GM18861 (cell line): ENCODE results near the gene CHRNA5.
"Not testable (repeated sequence)": the region's sequence is repeated elsewhere in the genome, so short reads cannot be mapped to it uniquely, and the experiment has no call there.

ENCODE experiments used
- ATAC-seq: cut with Tn5 transposase; IDR thresholded peaks from one replicate; pipeline ENCODE4 v1.9.1; 2021; ENCODE audit not compliant: unreplicated experiment

CHRNA5 gene

GRCh38 chr15:78565951-78566774, 843 bp downstream of the CHRNA5 start:
- ATAC-seq = peak; percentile 9

GRCh38 chr15:78567531-78567930, 2.2 kb downstream of the CHRNA5 start:
- no peak for ATAC-seq

GRCh38 chr15:78570710-78571109, 5.4 kb downstream of the CHRNA5 start:
- ATAC-seq = no peak

GRCh38 chr15:78571382-78571781, 6.1 kb downstream of the CHRNA5 start:
- no peak for ATAC-seq

- no peak for ATAC-seq
Measured at GRCh38 chr15:78573416-78573815, 8.1 kb downstream of the CHRNA5 start.

- no peak for ATAC-seq
Measured at GRCh38 chr15:78574944-78575343, 9.6 kb downstream of the CHRNA5 start.

GRCh38 chr15:78597583-78597982, 32.3 kb downstream of the CHRNA5 start:
- no peak for ATAC-seq

- no peak for ATAC-seq
Measured at GRCh38 chr15:78598348-78598747, 33.0 kb downstream of the CHRNA5 start.

GRCh38 chr15:78599189-78599588, 33.9 kb downstream of the CHRNA5 start:
- no peak for ATAC-seq

- no peak for ATAC-seq
Measured at GRCh38 chr15:78603467-78603866, 38.1 kb downstream of the CHRNA5 start.

GRCh38 chr15:78604420-78604819, 39.1 kb downstream of the CHRNA5 start:
- ATAC-seq = no peak

- no peak for ATAC-seq
Measured at GRCh38 chr15:78605201-78605600, 39.9 kb downstream of the CHRNA5 start.

GRCh38 chr15:78605680-78606079, 40.4 kb downstream of the CHRNA5 start:
- no peak for ATAC-seq

GRCh38 chr15:78609551-78609950, 44.2 kb downstream of the CHRNA5 start:
- not testable (repeated sequence) for ATAC-seq

- ATAC-seq = no peak
Measured at GRCh38 chr15:78614021-78614420, 48.7 kb downstream of the CHRNA5 start.

GRCh38 chr15:78615151-78615589, 49.9 kb downstream of the CHRNA5 start:
- no peak for ATAC-seq

GRCh38 chr15:78616506-78616905, 51.2 kb downstream of the CHRNA5 start:
- ATAC-seq = no peak

GRCh38 chr15:78617076-78617475, 51.8 kb downstream of the CHRNA5 start:
- ATAC-seq = no peak

- ATAC-seq = no peak
Measured at GRCh38 chr15:78617516-78617915, 52.2 kb downstream of the CHRNA5 start.

GRCh38 chr15:78618064-78618463, 52.7 kb downstream of the CHRNA5 start:
- no peak for ATAC-seq

- ATAC-seq = no peak
Measured at GRCh38 chr15:78618490-78618934, 53.2 kb downstream of the CHRNA5 start.

GRCh38 chr15:78619022-78619950, 54.0 kb downstream of the CHRNA5 start:
- no peak for ATAC-seq
